ENCODE results near the gene EMD.
"Not testable (repeated sequence)": the region's sequence is repeated elsewhere in the genome, so short reads cannot be mapped to it uniquely, and the experiment has no call there.

EMD gene

GRCh38 chrX:154396363-154396762 lies 17.3 kb downstream of the EMD start:
- DNase-seq (ENCODE audit: low read depth in 2 of 2), result not testable (repeated sequence)

GRCh38 chrX:154396973-154397887 lies 18.1 kb downstream of the EMD start:
- peak in 1 of 2 donors; percentile 39 for DNase-seq (ENCODE audit: low read depth in 2 of 2)

- DNase-seq (ENCODE audit: low read depth in 2 of 2), result peak; percentile 62 to 74
Measured at GRCh38 chrX:154397888-154398667, 19.0 kb downstream of the EMD start, which contains the start of gene RPL10. Gene RPL10, plus strand, starts transcription at chrX:154398377. Its CDS starts 143 bp downstream, at chrX:154398520.

GRCh38 chrX:154398668-154399526 lies 19.8 kb downstream of the EMD start:
- peak; percentile 56 to 59 for DNase-seq (ENCODE audit: low read depth in 2 of 2)

GRCh38 chrX:154399527-154400368 lies 20.7 kb downstream of the EMD start:
- DNase-seq (ENCODE audit: low read depth in 2 of 2), result no peak

GRCh38 chrX:154400369-154400817 lies 21.3 kb downstream of the EMD start:
- not testable (repeated sequence) for DNase-seq (ENCODE audit: low read depth in 2 of 2)

GRCh38 chrX:154401045-154401799 lies 22.1 kb downstream of the EMD start:
- DNase-seq (ENCODE audit: low read depth in 2 of 2), result no peak

- DNase-seq (ENCODE audit: low read depth in 2 of 2), result no peak
Measured at GRCh38 chrX:154401918-154402621, 23.0 kb downstream of the EMD start.

- DNase-seq (ENCODE audit: low read depth in 2 of 2), result no peak
Measured at GRCh38 chrX:154402622-154403127, 23.6 kb downstream of the EMD start.

GRCh38 chrX:154403192-154403591 lies 24.1 kb downstream of the EMD start:
- DNase-seq (ENCODE audit: low read depth in 2 of 2), result no peak

GRCh38 chrX:154403858-154404257 lies 24.8 kb downstream of the EMD start:
- no peak for DNase-seq (ENCODE audit: low read depth in 2 of 2)

GRCh38 chrX:154404625-154405192 lies 25.6 kb downstream of the EMD start:
- no peak for DNase-seq (ENCODE audit: low read depth in 2 of 2)

GRCh38 chrX:154408659-154409221 lies 29.6 kb downstream of the EMD start:
- DNase-seq (ENCODE audit: low read depth in 2 of 2), result no peak

GRCh38 chrX:154409222-154409871 lies 30.3 kb downstream of the EMD start, which contains the start of gene DNASE1L1:
Gene DNASE1L1, minus strand, starts transcription at chrX:154409254. Its CDS starts 3,686 bp downstream, at chrX:154405568.
- no peak for DNase-seq (ENCODE audit: low read depth in 2 of 2)

GRCh38 chrX:154411981-154412340 lies 32.9 kb downstream of the EMD start:
- no peak for DNase-seq (ENCODE audit: low read depth in 2 of 2)

- no peak for DNase-seq (ENCODE audit: low read depth in 2 of 2)
Measured at GRCh38 chrX:154412468-154412867, 33.4 kb downstream of the EMD start.

GRCh38 chrX:154413142-154413541 lies 34.0 kb downstream of the EMD start:
- DNase-seq (ENCODE audit: low read depth in 2 of 2), result no peak

GRCh38 chrX:154417157-154417556 lies 38.1 kb downstream of the EMD start:
- DNase-seq (ENCODE audit: low read depth in 2 of 2), result no peak

Measured in stimulated activated CD4-positive, alpha-beta T cell treated with anti-CD3 and anti-CD28 coated beads, Interleukin-1b, Interleukin-23, amount 100 ng/mL, for 1 hour (primary cell).